ENCODE measurements around the gene CLMP.

The CLMP gene

DNA sequence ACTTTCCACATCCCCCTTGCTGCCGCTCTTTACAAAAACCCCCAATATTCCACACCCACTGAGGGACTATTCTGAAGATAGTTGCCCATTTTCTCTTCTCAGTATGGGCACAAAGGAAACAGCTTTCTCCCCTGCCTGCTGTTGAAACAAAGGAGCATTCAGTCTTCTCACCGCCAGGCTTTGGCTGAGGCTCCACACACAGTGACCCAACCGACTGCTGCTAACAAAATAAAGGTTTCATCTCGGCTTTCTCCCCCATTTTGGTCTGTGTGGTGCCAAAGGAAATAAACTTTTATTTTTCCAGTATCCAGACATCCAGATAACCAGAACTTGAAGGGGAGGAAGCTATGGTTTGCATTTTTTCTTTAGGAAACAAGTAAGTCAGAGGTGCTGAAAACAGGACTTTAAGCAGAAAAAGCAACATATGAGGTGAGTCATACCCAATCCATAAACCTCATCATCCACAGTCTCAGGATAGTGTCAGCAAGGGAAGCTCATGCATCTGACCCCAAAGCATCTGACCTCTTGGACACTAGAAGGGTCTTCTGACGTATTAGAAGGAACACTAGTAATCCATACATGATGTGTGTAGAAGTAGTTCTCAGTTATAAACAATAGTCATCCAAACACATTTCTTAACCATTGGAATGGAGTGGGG, 6.4 kb downstream of the CLMP start:
- no peak for DNase-seq

DNA sequence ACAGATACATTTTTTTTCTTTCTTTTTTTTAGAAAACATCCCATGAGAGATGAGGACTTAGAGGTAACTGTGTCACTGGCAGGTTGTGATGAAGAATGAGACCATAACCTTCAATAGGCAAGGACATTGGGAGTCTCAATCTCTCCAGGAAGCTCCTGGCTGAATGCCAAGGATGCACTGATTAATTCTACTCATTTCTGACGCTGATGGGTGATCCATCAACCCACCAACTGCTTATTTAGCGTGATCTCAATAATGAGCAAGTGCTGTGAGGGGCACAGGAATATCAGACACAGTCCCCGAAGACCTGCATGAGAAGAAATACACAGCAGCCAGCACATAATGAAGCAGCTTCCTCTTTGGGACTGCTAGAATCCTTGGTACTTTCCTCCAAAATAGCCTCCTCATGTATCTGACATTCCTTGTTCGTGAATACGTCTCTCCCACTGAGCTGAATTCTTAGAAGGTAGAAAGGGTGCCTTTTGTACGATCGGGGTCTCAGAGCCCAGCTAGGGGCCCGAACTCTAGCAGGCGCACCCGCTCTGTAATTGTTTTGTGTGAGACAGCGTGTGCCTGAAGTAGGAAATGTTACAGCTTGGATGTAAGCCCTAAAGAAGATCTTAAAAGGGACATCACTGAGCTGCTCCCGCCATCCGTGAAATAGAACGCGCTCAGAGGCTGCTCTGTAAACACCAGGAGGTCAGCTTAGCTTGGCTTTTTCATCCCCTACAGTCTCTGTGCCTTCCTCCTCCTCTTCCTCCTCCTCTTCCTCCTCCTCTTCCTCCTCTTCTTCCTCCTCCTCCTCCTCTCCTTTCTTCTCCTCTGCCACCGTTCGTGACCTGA, 7.2 kb downstream of the CLMP start:
- no peak for DNase-seq

DNA sequence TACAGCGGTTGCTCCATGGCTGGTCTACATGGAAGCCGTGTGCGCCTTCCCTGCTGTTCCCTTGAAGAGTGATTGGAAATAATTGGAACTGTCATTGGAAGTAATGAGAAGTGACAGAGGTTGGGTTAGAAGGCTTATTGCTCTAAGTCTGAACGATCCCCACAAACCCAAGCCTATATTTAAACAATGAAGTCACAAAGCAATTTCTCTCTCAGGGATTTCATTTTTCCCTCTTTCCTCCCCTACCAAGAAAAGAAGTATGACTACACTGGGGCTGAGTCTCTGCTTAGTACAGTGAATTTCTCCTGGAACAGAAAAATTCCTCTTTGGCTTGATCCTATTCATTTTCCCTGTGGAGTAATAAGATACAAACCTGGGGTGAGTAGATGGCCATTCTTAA, 7.8 kb downstream of the CLMP start:
- no peak for DNase-seq

DNA sequence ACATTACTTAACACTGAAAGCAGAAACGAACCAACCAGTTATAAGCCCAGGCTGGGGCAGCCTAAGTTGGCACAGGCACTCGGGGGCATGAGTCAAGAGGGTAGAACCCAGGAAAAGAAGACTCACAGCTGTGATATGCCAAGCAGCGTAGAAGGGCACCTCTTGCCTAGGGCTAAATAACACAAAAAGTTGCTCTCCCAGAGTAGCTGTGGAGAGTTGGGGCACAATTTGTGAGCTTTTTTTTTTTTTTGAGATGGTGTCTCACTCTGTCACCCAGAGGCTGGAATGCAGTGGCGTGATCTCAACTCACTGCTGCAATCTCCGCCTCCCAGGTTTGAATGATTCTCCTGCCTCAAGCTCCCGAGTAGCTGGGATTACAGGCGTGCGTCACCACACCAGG, 8.8 kb downstream of the CLMP start:
- no peak for DNase-seq

DNA sequence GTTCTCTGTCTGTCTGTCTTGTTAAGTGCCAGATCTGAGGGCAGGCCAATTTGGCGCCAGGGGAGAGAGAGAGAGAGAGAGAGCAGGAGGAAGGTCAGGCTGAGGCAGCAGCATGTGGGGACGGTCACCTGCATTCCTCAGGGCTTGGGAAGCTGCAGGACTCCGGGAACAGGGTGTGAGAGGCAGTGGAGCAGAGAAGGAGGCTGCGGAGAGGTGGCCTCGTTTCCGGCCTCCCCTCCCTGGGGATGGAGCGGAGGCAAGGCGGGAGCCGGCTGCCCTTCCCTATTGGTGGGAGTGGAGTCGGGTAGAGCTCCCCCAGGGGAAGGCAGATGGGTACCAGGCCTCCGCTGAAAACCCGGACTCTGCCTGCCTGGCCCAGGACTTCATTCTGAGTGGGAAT, 9.7 kb downstream of the CLMP start:
- no peak for DNase-seq

DNA sequence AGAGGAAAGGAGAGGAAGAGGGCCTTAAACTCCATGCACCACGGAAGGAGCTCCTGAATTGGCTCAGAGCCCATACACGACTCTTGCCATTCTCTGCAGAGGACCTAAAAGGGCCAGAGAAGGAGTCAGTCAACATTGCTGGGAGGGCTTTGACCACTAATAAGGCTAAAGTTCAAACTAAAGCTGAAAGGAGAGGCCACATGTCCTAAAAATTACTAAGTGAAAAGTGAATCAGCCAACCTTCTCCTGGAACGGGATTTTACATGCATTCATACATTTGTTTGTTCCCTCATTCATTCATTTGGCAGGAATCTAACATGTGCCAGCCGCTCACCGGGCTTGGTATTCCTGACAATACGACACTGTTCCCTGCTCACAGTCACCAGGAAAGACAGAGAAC, 10.5 kb downstream of the CLMP start:
- no peak for DNase-seq

DNA sequence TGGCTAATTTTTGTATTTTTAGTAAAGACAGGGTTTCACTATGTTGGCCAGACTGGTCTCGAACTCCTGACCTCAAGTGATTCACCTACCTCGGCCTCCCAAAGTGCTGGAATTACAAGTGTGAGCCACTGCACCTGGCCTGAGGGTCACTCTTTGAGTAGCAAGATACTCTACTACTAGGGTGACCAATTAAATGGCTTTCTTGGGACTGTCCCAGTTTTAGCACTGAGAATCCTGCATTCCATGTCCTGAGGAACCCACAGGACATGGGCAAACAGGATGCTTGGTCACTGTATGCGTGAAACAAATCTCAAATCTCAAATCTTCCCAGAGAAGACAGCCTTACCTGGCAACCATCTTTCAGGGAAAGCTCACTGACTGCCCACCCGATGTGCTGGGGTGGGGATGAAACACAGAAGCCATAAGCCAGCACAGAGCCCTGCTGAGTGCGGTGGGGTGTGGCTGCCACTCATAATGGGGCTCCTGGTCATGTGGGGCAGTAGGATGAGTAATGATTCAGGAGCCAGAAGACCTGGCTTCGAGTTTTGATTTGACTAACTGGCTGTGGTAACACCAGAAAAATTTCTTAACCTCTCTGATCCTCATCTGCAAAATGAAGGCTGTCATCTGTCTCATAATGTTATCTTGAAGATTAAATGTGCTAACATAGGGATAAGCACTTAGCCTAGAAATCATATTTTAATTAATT, 11.5 kb downstream of the CLMP start:
- DNase-seq: no peak

DNA sequence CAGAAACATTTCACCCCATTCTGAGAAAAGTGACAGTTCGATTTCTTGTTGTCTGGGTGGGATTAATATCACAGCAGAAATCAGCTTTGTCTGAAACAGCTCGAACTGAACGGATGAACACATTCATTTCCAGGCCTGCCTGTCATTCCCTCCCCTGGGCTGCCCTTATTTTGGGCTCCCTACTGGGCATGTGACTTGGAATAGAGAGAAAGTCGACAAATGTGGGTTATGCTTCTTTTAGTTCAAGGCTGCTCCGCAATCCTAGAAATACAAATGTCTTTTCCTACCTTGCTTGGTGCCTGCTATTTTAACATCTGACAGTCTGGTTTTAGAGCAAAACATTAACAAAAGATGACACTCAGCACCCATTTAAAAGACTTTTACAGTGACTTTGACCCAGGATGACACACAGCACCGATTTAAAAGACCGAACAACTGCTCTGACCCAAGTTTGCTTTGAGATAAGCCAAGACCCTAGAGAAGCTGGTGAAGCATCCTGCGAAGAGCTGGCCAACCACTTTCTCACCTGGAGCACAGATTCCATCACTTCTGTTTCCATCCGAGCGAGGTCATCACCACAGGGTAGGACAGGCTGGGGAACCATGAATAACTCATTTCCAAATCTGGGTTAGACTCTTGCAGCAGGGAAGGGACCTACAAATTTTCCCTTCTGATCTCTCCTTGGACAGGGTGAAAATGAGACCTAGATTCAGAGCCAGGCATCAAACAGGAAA, 13.1 kb downstream of the CLMP start:
- DNase-seq: no peak

DNA sequence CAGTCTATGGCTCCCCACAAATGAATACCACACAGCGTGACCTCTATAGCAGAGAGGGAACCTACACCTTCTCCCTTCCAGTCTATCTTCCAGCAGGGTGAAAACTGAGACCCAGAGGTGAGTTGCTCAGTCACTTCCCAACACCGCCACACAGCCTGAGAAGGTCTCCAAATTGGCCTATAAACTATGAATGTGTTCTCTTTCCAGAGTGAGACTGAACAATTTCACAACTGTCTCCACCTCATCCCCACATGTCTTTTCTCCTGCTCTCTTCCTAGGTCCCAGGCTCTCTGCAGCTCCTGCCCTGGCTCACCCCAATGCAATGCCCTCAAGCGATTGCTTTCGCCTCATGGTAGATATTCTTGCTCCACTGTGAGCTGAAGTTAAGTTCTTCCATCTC, 14.0 kb downstream of the CLMP start:
- DNase-seq: no peak

DNA sequence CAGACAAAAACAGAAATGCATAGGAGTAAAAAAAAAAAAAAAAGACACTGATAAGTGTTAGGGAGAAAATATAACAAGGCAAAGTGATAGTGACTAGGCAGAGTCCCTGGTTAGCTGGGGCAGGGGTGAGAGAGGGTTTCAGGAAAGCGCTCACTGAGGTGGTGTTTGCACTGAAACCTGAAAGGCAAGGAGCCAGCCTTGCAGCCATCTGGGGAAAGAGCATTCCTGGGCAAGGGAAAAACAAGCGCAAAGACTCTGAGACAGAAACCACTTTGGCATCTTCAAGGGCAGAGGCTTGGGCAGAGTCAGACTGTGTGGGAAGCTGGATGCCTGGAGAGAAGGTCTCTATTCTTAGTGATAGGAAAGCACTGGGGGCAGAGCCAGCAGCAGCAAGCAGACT, 14.5 kb downstream of the CLMP start:
- DNase-seq: no peak

DNA sequence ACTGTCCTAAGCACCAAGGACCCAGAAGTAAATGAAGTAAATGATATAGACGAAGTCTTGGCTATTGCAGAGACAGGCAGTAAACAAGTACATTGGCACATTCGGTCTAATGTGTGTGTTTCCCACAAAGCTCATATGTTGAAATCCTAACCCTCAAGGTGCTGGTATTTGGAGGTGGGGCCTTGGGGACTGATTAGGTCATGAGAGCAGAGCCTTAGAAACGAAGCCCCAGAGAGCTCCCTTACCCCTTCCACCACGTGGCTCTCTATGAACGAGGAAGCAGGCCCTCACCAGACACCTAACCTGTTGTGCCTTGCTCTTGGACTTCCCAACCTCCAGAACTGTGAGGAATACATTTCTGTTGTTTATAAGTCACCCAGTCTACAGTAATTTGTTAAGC, 14.9 kb downstream of the CLMP start:
- no peak for DNase-seq

DNA sequence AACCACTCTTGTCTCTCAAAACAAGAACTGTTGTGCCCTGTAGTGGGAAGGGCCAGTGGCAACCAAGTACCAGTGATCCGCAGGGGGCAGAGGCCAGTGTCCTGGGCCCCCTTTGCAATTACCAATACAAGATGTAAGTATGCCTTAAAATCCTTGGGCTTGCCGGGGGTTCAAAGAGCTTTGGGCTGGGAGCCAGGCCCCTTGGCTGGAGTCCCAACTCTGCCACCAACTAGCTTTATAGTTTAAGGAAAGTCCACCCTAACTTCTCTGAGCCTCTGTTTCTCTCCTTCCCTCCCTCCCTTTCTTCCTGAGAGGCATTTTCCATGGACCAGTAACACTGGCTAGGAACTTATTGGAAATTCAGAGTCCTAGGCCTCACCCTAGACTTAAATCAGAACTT, 15.5 kb downstream of the CLMP start:
- no peak for DNase-seq

DNA sequence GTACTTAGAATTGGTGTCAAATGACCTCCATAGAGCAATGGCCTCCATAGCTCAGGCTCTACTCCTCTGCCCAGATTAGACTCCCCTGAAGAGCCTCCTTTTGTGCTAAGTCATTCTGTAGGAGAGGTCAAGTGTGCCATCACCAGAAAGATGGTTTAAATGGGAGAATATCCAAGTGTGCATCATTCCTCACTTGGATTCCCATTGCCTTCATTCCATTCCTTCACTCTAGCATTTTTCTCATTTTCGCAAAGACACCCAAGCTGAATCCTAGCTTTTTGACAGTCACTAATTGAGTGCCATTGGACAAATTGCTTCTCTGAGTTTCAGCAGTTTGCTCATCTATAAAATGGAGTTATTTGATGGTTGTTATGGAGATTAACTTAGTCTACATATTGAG, 16.9 kb downstream of the CLMP start:
- no peak for DNase-seq

DNA sequence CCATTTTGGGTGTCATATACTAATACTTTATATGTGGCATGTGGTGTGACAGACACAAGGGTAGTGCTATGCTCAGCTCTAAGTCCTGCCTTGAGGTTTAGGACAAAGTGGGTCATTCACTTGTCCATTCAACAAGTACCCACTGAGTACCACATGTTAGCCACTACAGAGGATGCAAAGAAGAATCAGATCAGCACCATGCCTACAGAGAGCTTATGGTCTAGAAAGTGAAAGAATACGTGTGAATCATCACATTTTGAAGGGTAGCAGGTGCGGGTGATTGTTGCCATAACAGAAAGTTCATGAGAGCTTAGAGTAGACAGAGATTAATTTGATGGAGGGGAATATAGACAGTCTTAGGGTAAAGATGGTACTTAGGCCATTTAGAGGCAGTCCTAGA, 18.3 kb downstream of the CLMP start:
- no peak for DNase-seq

DNA sequence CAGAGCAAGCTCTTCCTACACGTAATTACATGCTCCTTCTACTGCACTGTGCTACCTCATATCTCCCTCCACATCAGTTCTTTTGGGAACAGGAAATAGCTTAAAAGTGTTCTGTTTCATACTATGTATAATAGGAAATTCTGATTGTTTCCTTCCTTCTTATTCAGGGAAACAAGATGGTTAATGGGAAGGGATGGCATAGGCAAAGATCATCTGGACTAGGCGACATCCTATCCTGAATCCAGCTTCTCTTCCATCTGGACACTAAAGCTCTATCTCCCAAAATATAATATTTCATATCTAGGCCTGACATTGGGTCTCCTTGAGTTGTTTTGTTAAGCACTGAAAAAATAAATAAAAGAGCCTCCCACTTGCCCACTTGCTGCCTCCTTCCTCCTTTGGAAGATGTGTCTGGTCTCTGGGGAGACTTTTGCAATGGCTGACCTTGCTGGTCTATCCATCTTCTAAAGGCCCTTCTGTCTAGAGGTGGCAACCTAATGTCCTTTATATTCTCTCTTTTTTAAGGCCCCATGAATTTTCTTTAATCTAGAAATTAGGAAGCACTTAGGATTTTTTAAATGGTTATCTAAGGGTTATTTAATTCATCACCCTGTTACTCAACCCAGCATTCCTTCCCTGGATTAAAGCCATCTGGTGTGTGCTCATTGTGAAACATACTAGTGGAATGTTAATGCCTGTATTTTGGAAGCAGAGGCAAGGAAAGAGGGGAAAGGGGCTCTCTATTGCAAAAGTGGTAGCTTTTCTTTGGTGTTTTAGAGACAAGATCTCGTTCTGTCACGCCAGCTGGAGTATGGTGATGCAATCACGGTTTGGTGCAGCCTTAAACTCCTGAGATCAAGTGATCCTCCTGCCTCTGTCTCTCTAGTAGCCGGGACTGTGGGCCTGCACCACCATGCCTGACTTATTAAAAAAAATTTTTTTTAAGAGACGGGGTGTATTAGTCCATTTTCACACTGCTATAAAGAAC, 20.6 kb downstream of the CLMP start:
- no peak for DNase-seq

DNA sequence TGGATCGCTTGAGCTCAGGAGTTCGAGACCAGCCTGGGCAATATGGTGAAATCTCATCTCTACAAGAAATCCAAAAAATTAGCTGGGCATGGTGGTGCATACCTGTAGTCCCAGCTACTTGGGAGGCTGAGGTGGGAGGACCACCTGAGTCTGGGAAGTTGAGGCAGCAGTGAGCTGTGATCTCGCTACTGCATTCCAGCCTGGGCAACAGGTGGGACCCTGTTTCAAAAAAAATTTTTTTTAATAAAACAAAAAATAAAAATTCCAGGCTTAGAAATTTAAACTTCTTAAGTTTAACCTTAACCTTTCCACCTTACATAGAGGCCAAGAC, 21.2 kb downstream of the CLMP start:
- DNase-seq: no peak

DNA sequence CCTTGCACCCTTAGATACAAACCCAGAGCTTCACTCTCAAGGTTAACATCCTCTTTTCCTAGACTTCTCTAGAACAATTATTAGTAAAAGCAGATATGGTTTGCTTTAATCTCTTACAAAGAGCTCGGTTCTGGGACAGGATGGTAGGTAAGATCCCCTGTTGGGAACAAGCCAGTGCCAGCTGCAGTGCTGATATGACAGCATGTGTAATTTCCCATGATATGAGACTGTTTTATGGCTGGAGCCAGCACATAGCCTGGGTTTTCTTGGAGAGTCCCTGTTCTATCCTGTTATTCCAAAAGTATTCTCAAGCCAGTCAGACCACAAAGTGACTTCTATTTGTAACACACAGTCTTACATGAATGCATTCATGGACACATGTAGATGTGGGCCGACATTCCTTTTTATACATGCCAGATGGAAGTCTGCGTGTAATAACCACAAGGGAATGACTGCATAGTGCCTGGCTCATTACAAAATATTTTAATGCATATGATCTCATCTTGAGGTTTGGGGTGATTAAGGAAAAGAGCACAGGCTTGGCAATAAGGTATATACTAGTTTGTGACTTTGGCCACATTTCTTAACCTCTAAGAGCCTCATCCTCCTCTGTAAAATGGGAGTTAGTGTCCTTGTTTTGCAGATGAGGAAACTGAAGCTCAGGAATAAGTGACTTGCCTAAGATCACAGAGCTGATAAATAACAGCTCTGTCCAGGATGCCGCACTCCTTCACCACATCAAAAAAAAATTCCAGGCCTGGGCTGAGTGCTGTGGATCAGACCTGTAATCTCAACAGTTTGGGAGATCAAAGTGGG, 21.8 kb downstream of the CLMP start:
- DNase-seq: no peak

DNA sequence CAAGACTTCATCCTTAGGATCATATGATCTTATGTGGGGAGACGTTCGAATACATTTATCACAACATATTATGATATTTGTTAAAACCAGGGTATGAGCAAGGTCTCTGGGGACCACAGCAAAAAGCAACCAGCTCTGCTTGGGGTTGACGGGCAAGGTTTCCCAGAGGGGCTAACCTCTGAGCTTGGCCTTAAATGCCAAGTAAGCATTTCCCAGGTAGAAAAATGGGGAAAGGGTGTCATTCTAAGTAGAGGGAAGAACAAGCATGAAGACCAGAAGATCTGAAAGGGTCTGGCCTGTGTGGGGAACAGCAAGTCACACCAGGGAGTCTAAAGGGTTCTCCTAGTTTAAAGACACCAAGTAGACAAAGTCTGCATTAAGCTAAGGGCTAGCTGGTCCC, 24.1 kb downstream of the CLMP start:
- no peak for DNase-seq

DNA sequence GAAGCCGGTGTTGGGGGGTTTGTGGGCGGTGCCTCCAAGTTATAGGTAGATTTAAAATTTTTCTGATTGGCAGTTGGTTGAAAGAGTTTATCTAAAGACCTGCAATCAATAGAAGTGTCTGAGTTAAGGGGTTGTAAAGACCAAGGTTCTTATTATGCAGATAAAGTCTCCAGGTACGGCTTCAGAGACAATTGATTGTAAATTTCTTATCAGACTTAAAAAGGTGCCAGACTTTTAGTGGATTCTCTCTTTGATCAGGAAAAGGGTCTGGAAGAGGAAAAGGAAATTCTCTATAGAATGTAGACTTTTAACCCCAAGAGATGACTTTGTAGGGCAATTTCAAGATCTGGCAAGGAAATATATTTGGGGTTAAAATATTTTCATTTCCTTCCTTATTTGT, 25.2 kb downstream of the CLMP start:
- DNase-seq: no peak

DNA sequence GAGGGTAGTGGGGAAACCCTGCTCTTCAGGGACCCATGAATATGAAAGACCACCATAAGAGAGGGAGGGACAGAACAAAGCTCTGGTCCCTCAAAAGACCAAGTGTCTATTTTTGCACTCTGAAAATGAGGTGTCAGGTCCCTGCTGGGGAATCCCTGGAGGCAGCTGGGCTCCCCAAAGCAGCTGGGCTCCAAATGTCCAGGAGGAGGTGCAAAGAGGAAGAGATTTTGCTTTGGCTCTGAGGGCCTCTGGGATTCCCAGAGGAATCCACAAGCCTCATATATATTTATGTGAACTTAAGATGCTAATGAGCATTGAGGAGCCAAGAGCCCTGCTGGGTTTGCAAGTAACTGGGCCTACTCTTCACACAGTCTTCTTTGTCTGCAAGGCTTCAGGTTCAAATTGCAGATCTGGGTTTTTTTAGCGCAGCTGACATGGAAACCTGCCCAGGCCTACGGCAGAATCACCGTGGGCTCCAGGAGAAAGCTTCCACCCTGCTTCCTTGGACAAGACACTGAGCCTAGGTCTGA, 26.0 kb downstream of the CLMP start:
- DNase-seq: no peak

DNA sequence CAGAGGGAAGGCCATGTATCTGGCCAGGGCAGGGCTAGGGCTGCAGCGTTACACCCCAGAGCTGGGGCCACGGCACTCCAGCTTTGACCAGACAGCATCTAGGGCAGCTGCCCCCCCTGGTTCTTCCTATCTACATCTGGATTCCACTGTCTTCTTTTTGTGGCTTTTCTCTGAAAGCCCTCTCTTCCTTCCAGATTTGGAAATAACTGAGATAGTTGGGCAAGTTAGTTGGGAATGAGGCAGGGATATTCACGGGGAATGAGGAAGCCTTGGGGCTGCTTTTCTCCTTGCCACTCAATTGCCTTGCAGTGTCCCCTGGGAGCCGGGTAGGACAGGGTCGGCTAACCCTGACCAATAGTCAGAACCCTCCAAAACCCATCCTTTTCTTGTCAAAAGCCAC, 26.8 kb downstream of the CLMP start:
- DNase-seq: no peak
